Measurements from ENCODE around the gene BLCAP. TPM values are rescaled to one million over a fixed set of nuclear protein-coding genes. Genes with fewer than 3 reads are reported as not detected.
A peak's percentile ranks its signal among the peaks of the same experiment; 100 is the strongest.

Gene BLCAP
- total RNA-seq, 1 experiment from 2014 or later: 108 TPM

DNA sequence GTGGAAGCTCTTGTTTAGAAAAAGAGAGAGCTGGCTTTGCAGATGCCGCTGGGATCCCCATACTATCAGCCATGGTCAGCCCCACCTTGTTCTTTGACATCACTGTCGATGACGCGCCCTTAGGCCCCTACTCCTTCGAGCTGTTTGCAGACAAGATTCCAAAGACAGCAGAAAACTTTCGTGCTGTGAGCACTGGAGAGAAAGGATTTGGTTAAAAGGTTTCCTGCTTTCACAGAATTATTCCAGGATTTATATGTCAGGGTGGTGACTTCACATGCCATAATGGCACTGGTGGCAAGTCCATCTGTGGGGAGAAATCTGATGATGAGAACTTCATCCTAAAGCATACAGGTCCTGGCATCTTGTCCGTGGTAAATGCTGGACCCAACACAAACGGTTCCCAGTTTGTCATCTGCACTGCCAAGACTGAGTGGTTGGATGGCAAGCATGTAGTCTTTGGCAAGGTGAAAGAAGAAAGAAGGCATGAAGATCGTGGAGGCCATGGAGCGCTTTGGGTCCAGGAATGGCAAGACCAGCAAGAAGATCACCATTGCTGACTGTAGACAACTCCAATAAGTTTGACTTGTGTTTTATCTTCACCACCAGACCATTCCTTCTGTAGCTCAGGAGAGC, 2.4 kb upstream of the BLCAP start:
- DNase-seq (ENCODE audit: low read depth): no peak

DNA sequence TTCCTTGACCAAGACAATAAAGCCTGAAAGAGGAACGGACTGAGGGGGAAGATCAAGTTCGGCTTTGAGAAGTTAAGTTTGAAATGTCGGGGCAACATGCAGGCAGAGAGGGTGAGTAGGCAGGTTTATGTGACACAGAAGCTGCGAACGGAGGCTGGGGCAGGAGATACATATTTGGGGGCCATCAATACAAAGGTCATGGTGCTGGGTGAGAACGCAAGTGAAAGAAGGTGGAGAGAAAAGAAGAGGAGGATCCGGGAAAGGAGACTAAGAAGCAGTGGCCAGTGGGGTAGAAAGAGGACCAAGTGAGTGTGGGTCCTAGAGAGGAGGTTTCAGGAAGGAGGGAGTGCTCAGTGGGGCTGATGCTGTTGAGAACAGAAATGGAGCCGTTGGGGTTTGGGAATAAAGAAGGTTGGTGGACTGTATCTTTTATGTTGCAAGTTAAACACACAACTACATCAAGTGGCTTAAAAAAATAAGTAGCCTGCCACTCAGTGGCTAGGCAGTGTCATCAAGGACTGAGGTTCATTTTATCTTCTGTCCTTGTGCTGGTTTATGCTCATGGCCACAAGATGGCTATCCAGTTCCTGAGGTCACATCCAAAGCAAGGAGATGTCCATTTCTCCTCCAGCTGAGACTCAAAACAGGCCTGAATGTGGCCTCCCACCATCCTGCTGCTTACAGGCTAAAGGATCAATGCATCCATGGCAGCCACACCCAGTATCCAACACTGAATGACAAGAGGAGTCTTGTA, 1.7 kb upstream of the BLCAP start:
- no peak for DNase-seq (ENCODE audit: low read depth)

DNA sequence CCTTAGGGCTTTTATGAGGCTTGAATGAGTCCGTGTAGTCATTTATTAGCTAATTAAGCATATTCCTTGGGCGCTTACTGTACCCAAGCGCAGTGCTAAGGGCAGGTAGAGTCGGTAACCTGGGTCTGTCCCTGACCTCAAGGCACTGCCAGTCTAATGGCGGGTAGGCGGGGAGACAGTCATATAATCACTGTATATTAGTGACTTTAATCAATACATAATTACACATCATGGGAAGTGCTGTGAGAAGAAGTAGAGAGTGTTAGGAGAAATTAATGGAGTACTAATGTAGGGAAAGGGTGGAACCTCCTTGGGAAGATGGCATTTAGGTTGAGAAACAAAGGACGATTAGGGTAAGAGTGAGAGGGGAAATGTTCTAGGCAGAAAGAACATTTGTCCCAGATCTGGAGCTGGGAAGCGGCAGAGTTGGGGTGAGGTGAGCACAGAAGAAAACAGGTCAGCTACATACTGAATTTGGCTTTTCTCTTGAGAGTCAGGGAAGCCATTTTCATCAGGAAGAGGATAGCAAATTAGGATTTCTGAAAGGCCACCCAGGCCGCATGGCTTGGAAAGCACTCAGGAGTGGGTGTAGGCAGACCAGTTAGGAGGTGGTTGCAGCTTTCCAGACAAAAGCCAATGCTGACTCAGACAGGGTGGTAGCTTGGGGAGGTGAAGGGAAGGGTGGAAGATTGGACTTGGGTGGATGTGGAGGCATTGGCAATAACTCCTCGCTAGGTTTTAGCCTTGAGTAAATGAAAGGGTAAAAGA, 954 bp upstream of the BLCAP start:
- DNase-seq (ENCODE audit: low read depth): no peak

DNA sequence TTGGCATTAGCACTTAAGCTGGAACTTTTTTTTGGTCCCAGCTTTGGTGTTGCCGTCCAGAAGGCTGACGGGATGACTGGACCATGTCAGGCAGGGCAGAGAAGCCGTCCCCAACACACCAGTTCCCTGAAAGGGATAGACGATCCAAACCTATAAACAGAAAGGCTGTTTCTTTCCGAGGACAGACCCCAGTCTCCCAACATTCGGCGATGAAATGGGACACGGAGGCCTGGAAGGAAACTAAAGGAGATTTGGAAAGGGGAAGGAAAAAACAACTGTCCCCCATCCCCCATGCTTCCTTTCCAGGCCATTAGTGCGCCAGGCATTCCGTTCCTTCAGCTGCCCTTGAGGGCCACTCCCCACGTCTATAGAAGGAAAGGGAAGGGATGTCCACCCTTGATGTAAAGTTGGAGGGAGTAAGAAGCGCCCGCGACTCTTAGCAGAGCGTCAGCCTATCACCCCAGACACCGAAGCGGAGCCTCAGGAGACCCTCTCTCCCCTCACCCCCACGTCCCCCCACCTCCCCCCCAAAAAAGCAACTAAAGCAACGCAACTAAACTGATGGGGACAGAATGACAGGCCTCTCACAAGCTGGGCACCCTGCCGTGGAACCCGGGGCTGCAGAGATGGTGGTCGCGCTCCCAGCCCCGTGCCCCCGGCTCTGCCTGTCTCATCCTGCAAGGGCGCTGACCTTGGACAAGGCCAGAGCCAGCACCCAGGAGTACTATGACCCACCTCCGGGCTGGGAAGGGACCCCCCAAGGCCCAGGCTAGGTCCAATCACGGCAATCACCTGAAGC, 638 bp downstream of the BLCAP start:
- peak; percentile 41 for DNase-seq (ENCODE audit: low read depth)

DNA sequence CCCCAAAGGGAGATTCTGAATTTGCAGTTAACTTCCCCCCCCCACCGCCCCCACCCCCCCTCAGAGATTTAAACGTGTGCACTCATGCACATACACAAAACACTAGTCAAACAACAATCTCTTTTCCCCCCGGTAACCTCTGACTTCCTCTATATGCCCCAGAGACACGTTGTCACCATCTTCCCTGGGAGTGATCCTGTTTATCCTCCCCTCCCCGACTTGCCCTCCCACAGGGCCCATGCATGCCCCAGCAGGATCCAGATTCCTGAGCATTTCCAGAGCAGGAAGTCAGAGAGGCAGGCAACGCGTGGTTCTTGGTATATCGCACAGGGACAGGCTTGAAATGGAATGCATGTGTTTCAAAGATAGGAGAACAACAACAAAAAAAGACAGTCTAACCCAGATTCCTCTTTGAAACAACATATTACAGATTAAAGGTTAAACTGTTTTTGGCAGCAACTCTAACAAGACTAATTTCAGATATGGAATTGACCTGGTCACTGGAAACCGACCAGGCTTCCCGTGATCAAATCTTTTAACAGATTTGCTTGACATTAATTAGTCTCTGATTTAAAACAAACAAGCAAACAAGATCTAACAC, 1.3 kb downstream of the BLCAP start:
- DNase-seq (ENCODE audit: low read depth): peak; percentile 67

DNA sequence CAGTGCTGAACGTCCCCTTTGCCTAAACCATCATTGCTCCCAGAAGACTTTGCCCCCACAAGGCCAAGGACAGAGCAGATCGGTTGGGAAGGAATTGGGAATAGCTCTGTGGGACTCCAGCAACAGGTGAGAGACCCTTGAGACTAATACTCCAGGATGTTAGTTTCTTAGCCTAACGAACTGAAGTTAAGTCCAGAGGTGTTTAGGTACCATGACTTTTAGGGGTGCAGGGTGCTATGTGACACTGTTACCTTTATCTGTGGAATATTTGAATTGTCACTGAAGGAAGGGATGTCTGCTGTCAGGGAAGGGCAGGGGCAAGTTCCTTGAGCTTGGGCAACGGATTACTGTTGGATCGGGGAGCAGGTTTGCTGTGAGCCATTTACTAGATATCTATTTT, 1.9 kb downstream of the BLCAP start:
- DNase-seq (ENCODE audit: low read depth): no peak

DNA sequence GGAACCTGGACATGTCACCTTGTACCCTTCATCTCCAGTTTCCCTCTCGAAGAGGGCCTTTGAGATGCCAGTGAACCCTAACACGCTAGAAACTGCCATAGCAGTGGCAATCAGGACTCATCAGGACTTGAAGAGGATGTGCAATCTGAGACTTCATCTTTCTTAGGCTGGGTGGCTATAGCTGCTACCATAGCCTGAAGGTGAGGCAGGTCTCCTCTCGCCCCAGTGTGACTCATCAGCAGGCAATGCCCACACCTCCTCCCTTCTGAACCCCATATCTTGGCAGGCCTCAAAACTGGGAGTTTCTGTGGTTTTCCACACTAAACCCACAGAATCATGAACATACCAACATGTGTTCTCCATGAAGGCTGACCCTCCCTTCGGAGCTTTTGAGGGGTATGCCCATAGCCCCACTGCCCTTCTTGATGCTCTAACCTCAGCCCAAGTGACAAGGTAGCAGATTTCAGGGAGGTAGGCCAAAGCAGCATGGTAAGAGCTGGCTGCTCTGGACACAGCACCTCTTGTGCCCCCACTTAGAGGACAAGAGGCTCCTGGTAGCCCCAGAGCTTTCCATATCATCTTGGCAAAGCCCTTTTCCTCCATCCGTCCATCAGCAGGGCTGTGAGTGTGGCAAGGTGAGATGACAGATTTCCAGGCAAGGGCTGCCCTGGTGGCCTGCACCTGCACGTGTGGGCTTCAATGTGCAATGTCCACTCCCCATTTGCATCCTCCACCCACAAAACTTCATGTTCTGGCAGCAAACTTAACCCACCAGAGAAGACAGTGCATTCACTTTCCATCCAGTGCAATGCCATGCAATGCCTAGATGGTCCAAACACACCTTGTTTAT, 2.6 kb downstream of the BLCAP start:
- peak; percentile 73 for DNase-seq (ENCODE audit: low read depth)

DNA sequence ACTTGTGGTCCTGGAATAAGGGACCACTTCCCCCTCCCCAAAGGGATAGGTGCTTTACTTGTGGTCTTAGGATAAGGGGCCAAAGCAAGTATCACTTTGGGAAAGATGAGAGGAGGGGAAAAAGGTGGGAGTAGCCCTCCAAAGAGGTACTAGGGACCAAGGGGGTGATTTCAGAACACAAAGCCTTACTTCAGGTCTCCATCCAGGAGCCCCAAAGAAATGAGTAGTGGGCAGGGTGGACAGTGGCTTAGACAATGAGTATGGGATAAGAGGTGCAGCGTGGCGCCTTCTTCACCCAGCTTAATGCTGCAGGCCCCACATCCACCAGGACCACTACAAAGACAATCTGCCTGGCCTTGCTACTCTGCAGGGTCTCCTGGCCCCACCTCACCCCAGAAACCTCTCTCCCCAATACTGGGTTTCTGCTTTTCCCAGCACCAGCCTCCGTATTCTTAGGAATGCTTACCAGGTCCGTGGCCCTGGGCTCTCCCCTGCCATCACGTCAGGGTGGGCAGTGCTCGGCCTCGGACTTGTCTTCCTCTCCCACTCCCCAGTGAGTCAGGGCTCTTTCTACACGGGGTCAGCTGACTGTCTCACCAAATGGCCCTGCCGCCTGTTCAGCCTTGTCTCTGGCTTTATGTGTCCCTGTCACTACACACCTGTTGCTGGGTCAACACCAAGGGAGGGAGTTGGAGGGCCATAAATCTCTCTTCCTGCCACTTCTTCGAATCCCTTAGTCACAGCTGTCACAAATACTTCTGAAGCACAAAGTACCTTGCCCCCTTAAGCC, 3.6 kb downstream of the BLCAP start:
- DNase-seq (ENCODE audit: low read depth): peak; percentile 92

DNA sequence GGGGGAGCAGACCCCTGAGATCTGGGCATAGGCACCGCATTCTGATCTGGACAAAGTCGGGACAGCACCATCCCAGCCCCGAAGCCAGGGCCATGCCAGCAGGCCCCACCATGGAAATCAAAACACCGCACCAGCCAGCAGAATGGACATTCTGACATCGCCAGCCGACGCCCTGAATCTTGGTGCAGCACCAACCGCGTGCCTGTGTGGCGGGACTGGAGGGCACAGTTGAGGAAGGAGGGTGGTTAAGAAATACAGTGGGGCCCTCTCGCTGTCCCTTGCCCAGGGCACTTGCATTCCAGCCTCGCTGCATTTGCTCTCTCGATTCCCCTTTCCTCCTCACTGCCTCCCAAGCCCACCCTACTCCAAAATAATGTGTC, 4.7 kb downstream of the BLCAP start:
- no peak for DNase-seq (ENCODE audit: low read depth)

DNA sequence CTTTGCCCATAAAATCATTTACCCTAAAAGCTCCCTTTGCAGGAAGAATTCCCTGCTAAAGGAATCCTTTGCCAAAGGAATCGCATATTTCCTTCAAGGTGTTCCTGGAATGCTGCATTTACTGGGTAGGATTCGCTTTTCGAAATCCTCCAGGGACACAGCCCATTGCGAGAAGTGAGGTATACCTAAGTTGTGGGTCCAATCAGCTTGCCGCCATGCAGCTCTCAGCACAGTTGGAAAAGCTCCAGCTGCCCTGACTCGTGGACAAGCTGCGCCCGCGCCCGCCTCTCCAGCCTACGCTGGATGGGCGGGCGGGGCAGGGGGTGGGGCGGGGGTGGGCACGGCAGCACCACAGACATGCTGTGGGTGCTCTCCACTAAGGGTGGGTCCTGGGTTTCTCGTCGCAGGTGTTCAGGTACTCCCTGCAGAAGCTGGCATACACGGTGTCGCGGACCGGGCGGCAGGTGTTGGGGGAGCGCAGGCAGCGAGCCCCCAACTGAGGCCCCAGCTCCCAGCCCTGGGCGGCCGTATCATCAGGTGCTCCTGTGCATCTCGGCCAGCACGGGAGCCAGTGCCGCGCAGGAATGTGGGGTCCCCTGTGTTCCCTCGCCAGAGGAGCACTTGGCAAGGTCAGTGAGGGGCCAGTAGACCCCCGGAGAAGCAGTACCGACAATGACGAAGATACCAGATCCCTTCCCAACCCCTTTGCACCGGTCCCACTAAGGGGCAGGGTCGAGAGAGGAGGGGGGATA, 5.2 kb downstream of the BLCAP start:
- no peak for DNase-seq (ENCODE audit: low read depth)

DNA sequence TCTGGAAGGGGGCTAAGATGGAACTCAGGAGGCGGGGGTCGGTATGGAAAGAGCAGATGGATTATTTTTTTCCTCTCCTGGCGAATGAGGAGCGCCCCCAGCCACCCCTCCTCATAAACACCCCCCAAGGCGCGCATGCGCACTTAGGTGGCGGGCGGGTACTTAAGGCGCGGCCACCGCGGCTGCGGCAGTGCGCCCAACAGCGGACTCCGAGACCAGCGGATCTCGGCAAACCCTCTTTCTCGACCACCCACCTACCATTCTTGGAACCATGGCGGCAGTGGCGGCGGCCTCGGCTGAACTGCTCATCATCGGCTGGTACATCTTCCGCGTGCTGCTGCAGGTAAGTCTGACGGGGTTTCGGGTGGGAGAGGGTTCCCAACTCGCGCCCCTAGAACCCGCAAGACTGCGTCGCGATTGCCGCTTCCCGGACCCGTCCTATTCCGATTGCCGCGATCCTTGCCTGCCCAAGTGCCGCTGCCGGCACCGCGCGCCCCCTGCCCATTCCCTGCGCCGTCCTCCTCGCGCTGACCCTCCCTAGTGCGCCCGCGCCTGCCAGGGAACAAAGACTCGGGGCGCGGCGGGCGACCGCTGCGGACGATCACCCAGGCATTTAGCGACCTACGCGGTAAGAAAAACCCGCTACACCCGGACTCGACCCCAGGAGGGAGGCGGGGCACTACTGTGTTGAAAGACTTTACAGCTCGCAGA, 6.5 kb downstream of the BLCAP start, which contains the start of gene NNAT:
Gene NNAT (plus strand): TSS at position 190 of the 711 bp plus-strand sequence. CDS start 82 bp downstream, at position 272.
- DNase-seq (ENCODE audit: low read depth): no peak

DNA sequence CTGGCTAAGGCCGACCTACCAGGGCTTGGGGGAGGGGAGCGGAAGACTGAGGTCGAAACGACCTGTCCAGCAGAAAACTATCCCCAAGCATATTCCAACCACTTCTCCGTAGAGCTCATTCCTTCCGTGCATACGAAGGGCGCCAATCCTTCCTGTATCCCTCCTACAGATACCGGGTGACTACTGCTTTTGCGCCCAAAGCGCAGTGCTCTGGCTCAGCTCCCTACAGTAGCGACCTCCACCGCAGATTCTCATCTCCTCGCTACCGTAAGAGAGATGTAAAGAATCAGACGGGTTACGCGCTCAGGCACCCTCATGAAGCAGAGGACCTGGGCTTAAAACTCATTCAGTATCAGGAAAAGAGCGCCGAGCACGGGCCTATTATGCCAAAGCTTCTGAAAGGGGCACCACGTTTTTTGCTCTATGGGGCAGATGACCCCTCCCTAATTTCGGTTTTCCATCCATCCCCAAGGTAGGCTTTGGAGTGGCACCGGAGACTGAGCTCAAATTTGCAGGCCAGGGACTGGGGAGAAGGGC, 7.2 kb downstream of the BLCAP start:
- no peak for DNase-seq (ENCODE audit: low read depth)

DNA sequence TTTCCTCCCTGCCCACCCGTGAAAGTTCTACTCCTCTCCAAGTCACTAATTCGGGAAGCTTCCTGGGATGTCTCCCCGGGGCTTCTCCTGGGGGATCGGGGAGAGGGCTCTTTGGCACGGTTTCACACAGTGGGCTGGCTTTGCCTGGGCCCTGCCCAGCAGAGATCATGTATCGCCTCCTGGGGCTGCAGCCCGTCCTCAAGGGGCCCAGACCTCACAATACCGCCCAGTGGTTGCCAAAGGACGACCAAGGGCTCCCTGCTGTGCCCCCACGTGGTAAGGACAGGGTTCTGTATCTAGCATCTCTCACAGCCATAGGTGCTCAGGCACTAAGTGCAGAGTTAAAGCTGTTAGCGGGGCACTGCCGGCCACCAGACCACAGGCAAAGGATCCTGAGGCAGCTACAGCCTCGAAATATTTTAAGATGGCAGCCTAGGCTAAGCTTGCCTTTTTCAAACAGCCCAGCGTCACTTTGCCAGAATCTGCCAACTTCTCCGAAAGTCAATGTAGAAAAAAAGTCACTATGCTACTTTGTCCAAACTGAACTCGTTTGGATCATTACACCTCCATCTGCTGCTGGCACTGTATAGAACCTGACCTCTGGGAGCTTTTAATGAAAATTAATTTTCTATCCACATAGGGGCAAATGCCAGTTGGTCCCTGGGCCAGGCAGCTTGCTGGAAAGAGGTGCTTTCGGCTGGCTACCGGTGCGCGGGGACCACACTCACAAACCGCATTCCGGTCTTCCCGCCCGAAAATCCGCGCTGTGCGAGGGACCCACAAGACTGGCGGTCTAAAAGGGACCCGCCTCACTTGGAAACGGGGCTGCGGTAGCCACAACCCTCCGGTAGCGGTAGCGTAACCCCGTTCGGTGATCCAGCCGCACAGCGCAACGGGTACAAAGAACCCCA, 7.9 kb downstream of the BLCAP start:
- DNase-seq (ENCODE audit: low read depth): peak; percentile 51

DNA sequence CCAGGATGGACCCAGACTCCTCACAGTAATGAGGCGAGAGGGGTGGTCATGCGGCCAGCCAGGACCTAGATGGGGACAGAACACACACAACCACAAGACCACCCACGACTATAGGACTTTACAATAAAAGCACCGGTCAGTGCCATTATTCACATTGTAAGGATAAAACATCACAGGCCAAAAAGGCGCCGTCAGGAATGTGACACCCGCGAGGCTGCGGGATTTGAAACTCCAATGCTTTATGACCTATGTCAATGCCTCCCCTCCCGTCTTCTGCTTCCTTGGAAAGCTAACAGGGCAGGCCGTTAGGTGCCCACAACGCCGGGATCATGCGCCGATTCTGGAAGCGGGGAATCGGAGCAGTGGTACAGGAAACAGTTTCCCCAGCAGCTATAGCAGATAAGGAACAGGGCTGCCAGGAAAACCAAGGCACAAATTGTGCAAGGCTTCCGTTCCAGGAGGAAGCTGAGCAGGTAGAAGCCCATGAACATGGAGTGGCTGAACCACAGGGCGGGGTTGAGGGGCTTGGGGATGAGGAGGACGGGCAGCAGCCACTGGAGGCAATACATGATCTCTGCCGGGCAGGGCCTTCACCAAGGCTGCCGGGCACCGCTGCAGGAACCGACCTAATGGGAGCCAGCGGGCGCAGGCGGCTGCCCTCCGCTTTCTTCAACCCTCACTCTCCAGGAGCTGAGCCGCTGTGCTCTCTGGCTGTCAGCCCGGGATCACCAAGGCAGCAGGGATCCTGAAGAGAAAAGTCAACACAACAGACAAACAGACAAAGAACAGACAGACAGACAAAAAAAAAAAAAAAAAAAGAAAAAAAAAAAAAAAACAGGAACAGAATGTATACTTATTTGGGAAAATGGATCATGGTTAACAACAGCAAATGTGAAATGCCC, 8.8 kb downstream of the BLCAP start:
- DNase-seq (ENCODE audit: low read depth): peak; percentile 24

DNA sequence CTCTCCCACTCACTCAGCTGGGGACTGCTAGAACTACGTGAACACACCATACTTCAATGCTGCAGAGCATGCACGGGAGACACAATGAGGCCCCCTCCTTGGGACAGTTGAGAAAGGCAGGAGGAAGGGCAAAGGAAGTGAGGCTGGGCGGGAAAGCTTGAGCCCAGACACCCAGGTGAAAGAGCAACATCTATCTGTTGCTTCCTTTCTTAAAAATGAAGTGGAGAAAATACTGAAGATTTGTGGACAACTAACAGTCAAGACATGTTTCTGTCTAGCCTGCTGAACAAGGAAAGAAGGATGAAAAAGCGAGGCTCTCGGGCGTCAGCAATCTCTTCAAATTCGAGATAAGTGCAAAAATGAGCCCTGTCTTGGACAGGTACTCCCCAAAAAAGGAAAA, 9.6 kb downstream of the BLCAP start:
- DNase-seq (ENCODE audit: low read depth): no peak
